Activated T-helper 1 cell treated with anti-CD3 and anti-CD28 coated beads, Interleukin-12 subunit alpha, Interleukin-12 subunit beta, Interleukin-2, Interleukin-4 antibody, amounts not matched to agents 30 ng/mL and 10 ng/mL and 1 ng/mL, durations not matched to agents 14 hours and 24 hours and 36 hours (primary cell): ENCODE results near the gene AGK. TPM values are rescaled to one million over a fixed set of nuclear protein-coding genes. Genes with fewer than 3 reads are reported as not detected.
"Not testable (repeated sequence)": the region's sequence is repeated elsewhere in the genome, so short reads cannot be mapped to it uniquely, and the experiment has no call there.

Experiments
- DNase-seq: peaks from one replicate; pipeline ENCODE4 v3.0.0; 2021; ENCODE audit warnings: low spot score
- H3K27ac Mint-ChIP-seq: one replicate; pipeline ENCODE4 v1.8.0; 2021; ENCODE audit warnings: mild to moderate bottlenecking, mixed read lengths
- H3K27me3 Mint-ChIP-seq: one replicate; pipeline ENCODE4 v1.8.0; 2022; ENCODE audit warnings: mild to moderate bottlenecking, moderate library complexity, mixed read lengths; ENCODE audit not compliant: insufficient read depth
- H3K36me3 Mint-ChIP-seq: one replicate; pipeline ENCODE4 v1.8.0; 2021; ENCODE audit warnings: low read depth, mixed read lengths
- H3K4me1 Mint-ChIP-seq: one replicate; pipeline ENCODE4 v1.8.0; 2021; ENCODE audit warnings: low read depth, mixed read lengths
- H3K4me3 Mint-ChIP-seq: one replicate; pipeline ENCODE4 v1.8.0; 2021; ENCODE audit warnings: mild to moderate bottlenecking, moderate library complexity, mixed read lengths
- H3K9me3 Mint-ChIP-seq: one replicate; pipeline ENCODE4 v1.8.0; 2021; ENCODE audit warnings: mixed read lengths
- intact Hi-C: fragments of 100-400 bp; cut with micrococcal nuclease; formaldehyde crosslinking; loops from one replicate; pipeline ENCODE4 v1.15.1; 2024
- total RNA-seq: library from RNA; stranded (reverse); gene quantifications from 2 replicates; pipeline ENCODE4 v1.2.3, GENCODE V29; 2022

The AGK gene
- total RNA-seq, 1 donor from 2014 or later = 179 TPM

DNA sequence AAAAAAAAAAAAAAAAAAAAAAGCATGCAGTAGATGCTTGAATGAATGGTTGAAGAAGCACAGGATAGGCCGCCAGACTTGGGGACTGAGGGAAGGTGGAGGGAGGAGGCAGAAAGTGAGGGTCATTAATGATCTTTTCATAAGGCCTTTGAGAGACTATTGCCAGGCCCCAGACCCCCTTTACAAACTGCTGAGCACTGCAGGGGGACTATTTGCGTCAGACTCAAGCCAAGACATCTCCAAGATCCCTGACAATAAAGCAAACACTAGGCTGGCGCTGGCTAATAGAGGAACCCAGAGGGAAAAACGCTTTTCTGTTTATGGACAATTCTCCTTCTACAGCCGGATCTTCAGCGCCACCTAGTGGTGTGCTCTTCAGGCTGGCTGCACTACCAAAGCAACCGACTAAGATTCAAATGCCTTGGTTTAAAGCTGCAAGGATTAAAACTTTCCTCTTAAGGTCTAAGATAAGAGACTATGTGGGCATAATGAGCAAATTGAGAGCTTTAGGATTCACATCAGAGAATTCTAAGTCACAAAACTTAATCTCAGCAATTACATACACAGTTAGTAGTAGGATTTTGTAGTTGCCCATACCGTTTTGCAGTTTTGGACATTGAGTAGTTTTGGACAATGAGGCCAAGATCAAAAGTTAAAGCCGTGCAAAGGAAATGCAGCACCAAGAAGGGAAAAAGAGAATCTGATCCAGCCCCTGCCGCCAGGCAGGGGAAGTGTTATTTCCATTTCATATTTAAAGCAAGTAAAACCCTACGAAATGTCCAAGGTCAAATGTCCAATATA lies 17.9 kb upstream of the AGK start:
- Mint-ChIP-seq H3K9me3 (no peaks in the 10 kb centered on the region), H3K4me3 (no peak overlapping the region), H3K4me1 (peaks cover 7% of the 10 kb centered on the region), H3K27me3 (peaks cover 20% of the 10 kb centered on the region), H3K36me3 (no peaks in the 10 kb centered on the region), H3K27ac (no peak overlapping the region)
- peak; percentile 34 for DNase-seq
- intact Hi-C loops = loop anchor here (1.0 to 10.0 kb wide), 6 partner anchors 19 to 1019 kb away; partner anchors contain the start of gene MRPS33

DNA sequence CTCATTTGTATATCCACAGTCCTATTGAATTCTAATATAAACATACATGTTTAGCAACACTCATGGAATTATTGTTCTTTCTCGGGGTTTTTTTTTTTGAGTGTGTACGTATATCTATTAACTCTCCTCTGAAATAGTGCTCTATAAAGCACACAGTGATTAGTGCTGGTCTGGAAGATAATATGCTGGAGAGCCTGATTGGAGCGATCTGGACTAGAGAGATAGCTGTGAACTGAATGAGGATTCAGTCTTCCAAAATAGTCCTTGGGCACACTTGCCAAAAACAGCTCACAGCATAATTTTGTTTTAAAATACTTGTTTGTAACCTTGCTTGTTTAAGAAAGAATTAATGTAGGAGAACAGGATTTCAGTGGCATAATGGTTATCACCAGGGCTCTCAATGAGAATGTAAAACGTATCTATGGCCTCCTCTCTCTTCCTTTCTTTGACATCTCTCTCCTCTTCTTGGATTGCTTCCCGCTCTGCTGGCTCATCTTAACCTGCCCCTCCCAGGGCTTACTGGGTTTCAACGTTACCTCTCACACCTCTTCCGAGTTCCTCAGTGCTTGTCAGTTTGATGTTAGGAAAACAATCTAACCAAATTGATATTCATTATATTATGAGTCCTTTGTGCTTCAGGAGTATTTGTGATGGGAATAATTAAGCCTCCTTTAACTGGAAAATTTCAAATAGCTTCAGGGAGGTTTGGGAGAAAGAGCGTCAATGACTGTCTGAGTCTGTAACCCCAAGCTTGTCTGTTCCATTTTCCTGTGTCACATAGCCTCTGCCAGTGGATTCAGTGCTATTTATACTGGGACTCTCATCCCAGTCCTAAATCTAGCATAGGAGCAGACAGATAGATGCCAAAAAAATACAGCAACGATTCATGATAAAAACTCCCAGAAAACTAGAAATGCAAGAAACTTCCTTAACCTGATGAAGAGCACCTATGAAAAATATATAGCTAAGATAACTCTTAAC lies 16.2 kb upstream of the AGK start:
- no peak for DNase-seq
- intact Hi-C loops = loop anchor here (10.0 kb wide), 1 partner anchor 1020 kb away; no protein-coding TSS in a partner anchor
- H3K36me3 Mint-ChIP-seq = no peaks in the 10 kb centered on the region
- no peaks in the 10 kb centered on the region for H3K9me3 Mint-ChIP-seq
- H3K27ac Mint-ChIP-seq = no peak overlapping the region
- no peak overlapping the region for H3K4me3 Mint-ChIP-seq
- H3K27me3 Mint-ChIP-seq = peaks cover 21% of the 10 kb centered on the region
- peaks cover 7% of the 10 kb centered on the region for H3K4me1 Mint-ChIP-seq

DNA sequence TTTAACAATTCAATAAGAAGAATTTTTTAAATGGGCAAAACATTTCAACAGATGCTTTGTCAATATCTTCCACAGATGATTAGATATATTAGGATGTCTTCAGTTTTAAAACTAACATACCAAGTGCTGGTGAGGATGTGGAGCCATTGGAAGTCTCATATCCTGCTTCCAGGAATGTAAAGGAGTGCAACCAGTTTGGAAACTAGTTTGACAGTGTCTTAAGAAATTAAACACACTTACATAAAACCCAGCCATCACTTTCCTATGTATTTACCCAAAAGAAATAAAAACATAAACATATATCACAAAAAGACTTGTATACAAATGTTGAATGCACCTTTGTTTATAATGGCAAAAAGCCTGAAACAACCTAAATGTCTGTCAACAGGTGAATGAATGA lies 13.3 kb upstream of the AGK start:
- peaks cover 16% of the 10 kb centered on the region for H3K27me3 Mint-ChIP-seq
- H3K4me3 Mint-ChIP-seq = no peak overlapping the region
- H3K27ac Mint-ChIP-seq = no peak overlapping the region
- H3K4me1 Mint-ChIP-seq = peaks cover 7% of the 10 kb centered on the region
- no peak for DNase-seq
- intact Hi-C loops = loop anchor here (10.0 kb wide), 1 partner anchor 1023 kb away; no protein-coding TSS in a partner anchor
- H3K9me3 Mint-ChIP-seq = no peaks in the 10 kb centered on the region
- no peaks in the 10 kb centered on the region for H3K36me3 Mint-ChIP-seq

DNA sequence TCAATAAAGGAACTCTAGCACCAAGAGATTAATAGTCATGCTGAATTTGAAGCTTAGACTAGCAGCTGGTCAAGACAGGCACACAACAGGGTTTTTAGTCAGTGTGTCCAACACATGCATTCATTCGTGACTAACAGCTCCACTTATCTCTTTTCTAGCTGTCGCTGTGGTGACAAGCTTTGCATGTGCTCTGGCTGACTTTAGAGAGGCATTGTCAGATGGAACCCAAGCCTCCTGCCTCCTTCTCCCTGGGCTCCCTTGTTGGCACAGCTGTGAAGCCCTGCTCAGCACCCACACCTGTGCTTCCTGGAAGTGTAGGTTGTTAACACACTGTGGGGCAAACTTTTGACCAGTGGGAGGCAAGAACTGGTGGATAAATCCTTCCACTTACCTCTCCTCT lies 9.8 kb upstream of the AGK start:
- Mint-ChIP-seq H3K4me1 (no peaks in the 10 kb centered on the region), H3K4me3 (no peak overlapping the region), H3K27me3 (peaks cover 13% of the 10 kb centered on the region), H3K36me3 (no peaks in the 10 kb centered on the region), H3K9me3 (no peaks in the 10 kb centered on the region), H3K27ac (no peak overlapping the region)
- no peak for DNase-seq
- intact Hi-C loops = no loop called here

DNA sequence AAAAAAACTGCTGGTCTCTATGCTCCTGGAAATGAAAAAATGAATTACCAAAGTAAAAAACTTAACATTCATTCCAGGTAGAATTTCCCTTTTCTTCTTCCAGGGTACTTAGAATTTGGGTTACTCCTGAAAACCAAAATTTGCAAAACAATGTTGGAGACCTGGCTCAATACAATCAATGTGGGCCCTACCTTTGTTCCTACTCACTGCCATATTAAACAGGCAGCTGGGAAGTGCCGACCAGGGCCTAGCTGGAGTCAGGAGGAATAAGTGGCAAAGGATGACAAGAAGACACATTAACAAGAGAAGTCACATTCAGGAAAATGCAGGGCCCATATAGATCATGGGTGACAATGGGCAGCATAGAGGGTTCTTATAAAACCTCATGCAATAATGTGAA lies 6.4 kb upstream of the AGK start:
- Mint-ChIP-seq H3K36me3 (no peaks in the 10 kb centered on the region), H3K4me3 (no peak overlapping the region), H3K27ac (no peak overlapping the region), H3K27me3 (no peaks in the 10 kb centered on the region), H3K4me1 (no peaks in the 10 kb centered on the region), H3K9me3 (no peaks in the 10 kb centered on the region)
- intact Hi-C loops = no loop called here
- DNase-seq = no peak

DNA sequence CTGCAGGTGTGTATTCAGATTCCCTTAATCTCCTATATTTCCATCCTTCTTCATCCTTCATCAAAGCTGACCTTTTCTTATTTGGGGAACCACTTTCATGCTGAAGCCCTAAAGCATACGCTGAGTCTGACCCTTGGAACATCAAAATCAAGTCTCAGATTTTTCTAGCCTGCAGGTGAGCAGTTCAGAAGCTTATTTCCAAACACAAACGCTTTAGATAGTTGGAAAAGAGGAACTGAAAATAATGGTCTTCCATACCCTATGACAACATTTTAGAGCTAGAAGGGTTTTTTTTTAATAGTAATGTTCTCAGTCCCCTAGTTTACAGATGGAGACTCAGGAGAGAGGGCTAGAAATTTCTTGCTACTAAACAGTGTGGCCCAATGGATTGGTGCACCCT lies 1.6 kb upstream of the AGK start:
- peaks cover 30% of the 10 kb centered on the region for H3K36me3 Mint-ChIP-seq
- H3K9me3 Mint-ChIP-seq = no peaks in the 10 kb centered on the region
- H3K27me3 Mint-ChIP-seq = no peaks in the 10 kb centered on the region
- DNase-seq = no peak
- peaks cover 34% of the 10 kb centered on the region for H3K4me1 Mint-ChIP-seq
- H3K27ac Mint-ChIP-seq = no peak overlapping the region
- no peak overlapping the region for H3K4me3 Mint-ChIP-seq
- intact Hi-C loops = no loop called here

DNA sequence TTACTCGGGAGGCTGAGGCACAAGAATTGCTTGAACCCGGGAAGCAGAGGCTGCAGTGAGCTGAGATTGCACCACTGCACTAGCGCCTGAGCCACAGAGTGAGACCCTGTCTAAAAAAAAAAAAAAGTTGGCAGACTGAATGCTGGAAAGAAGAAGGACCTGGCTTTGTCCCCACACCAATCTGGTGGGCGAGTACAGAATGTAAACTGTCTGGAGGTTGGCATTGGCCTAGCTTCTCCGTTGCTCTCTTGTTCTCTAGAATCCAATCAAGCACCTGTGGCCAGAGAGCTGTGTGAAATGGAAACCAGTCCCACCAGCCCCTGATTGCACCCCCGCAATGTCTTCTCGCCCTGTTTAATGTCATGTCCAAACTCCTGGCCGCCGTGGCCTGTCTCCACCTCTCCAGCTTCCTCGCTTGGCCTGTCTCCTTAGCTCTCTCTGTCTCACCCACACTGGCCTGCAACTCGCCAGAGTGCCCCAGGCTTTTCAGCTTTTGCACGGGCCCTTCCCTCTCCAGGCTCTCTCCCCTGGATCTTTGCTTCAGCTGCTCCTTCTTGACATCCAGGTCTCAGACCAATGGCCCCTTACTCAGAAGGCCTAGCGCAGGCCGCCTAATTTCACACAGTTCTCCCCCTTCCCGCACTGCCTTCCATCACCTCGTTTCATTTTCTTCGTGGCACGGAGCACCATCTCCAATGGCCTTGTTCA lies 670 bp upstream of the AGK start:
- Mint-ChIP-seq H3K27me3 (no peaks in the 10 kb centered on the region), H3K9me3 (no peaks in the 10 kb centered on the region), H3K4me1 (peaks cover 43% of the 10 kb centered on the region), H3K27ac (peak overlapping the region; percentile 97), H3K36me3 (peaks cover 39% of the 10 kb centered on the region), H3K4me3 (peak overlapping the region; percentile 91)
- intact Hi-C loops = loop anchor here (1.0 to 10.0 kb wide), 9 partner anchors 9 to 1076 kb away; partner anchors contain the start of genes BRAF, MKRN1, MRPS33 and NDUFB2
- DNase-seq = no peak

DNA sequence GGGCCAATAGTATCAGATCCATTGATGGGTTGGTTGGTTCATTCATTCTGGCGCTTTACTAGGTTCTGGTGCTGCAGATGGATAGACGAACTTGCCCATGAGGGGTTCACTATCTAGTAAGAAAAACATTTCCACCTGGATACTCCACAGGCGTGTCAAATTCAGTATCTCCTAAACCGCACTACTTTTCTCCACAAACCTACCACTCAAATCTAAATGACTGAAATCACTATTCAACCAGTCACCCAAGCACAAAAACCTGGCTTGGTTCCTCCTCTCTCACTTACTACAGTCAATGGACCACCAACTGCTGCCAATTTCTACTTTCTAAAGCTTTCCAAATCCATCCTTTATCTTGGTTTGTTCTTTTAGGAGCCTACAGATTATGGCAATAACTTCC lies 572 bp downstream of the AGK start:
- Mint-ChIP-seq H3K4me1 (peaks cover 54% of the 10 kb centered on the region), H3K9me3 (no peaks in the 10 kb centered on the region), H3K36me3 (peaks cover 50% of the 10 kb centered on the region), H3K27me3 (no peaks in the 10 kb centered on the region), H3K27ac (peak overlapping the region; percentile 88), H3K4me3 (peak overlapping the region; percentile 91)
- DNase-seq = no peak
- intact Hi-C loops = loop anchor here (1.0 to 10.0 kb wide), 10 partner anchors 8 to 1077 kb away; partner anchors contain the start of genes BRAF, MKRN1, MRPS33 and NDUFB2

DNA sequence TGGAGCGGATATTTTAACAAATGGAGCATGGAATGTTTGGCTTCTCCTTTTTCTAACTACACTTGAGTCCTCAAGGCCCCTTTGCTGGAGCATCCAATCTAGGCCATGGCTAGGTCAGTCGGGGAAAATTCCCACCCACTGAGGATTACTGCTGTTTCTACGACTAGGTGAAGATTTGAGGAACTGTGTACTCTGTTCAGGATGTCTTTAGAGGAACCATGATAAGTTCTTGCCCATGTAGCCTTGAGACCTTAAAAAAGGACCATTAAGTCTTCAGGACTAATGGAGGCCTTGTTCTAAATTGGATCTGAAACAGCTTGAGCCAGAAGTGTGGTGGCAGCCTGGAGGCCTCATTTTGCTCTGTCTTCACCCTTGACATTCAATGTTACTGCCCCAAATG lies 6.2 kb downstream of the AGK start:
- peaks cover 83% of the 10 kb centered on the region for H3K4me1 Mint-ChIP-seq
- peaks cover 84% of the 10 kb centered on the region for H3K36me3 Mint-ChIP-seq
- no peak for DNase-seq
- H3K9me3 Mint-ChIP-seq = peaks cover 26% of the 10 kb centered on the region
- no peaks in the 10 kb centered on the region for H3K27me3 Mint-ChIP-seq
- H3K27ac Mint-ChIP-seq = peak overlapping the region; percentile 94
- peak overlapping the region; percentile 53 for H3K4me3 Mint-ChIP-seq
- intact Hi-C loops = loop anchor here (5.0 to 10.0 kb wide), 3 partner anchors 863 to 1180 kb away; partner anchors contain the start of genes MKRN1 and NDUFB2

DNA sequence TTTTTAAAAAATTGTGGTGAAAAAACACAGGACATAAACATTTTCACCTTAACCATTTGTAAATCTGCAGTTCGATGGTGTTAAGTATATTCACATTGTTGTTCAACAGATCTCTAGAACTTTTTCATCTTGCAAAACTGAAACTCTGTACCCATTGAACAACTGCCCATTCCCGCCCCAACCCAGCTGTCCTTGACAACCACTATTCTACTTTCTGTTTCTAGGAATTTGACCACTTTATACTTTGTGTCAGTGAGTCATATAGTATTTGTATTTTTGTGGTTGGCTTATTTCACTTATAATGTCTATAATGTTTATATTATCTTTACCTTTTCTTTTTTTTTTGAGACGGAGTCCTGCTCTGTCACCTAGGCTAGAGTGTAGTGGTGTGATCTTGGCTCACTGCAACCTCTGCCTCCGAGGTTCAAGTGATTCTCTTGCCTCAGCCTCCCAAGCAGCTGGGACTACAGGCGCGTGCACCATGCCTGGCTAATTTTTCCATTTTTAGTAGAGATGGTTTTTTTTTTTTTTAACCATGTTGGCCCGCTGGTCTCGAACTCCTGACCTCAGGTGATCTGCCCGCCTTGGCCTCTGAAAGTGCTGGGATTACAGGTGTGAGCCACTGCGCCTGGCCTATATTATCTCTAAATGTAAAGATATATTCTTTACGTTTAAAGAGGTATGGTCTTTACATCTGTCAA lies 6.8 kb downstream of the AGK start:
- not testable (repeated sequence) for H3K27me3 Mint-ChIP-seq, DNase-seq
- intact Hi-C loops = loop anchor here (1.0 to 10.0 kb wide), 8 partner anchors 28 to 1251 kb away; partner anchors contain the start of genes MKRN1, MRPS33, NDUFB2 and SSBP1
- peaks cover 83% of the 10 kb centered on the region for H3K36me3 Mint-ChIP-seq
- peak overlapping the region; percentile 94 for H3K27ac Mint-ChIP-seq
- peaks cover 83% of the 10 kb centered on the region for H3K4me1 Mint-ChIP-seq
- peaks cover 26% of the 10 kb centered on the region for H3K9me3 Mint-ChIP-seq
- H3K4me3 Mint-ChIP-seq = peak overlapping the region; percentile 60

DNA sequence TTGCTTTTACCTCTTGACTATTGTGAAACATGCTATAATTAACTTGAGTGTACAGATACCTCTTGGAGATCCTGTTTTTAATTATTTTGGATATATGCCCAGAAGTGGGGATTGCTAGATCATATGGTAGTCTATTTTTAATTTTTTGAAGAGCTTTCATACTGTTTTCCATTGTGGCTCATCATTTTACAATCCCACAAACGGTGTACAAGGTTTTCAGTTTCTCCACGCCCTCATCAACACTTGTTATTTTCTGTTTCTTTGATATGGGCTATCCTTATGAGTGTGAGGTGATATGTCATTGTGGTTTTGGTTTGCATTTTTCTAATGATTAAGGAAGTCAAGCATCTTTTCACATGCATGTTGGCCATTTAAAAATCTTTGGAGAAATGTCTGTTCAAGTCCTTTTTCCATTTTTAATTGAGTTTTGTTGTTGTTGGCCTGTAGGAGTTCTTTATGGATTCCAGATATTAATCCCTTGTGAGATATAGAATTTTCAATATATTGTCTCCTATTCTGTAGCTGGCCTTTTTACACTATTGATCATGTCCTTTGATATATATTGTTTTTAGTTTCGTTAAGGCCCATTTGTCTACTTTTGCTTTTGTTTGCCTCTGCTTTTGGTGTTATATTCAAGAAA lies 7.5 kb downstream of the AGK start:
- H3K27me3 Mint-ChIP-seq = no peaks in the 10 kb centered on the region
- intact Hi-C loops = loop anchor here (1.0 to 10.0 kb wide), 9 partner anchors 7 to 1250 kb away; partner anchors contain the start of genes AGK, MKRN1, MRPS33 and NDUFB2
- H3K4me1 Mint-ChIP-seq = peaks cover 83% of the 10 kb centered on the region
- peaks cover 31% of the 10 kb centered on the region for H3K9me3 Mint-ChIP-seq
- H3K4me3 Mint-ChIP-seq = peak overlapping the region; percentile 60
- DNase-seq = peak; percentile 31
- peak overlapping the region; percentile 94 for H3K27ac Mint-ChIP-seq
- H3K36me3 Mint-ChIP-seq = peaks cover 83% of the 10 kb centered on the region
